Measurements from ENCODE around the gene HLA-DMA. TPM values are rescaled to one million over a fixed set of nuclear protein-coding genes. Genes with fewer than 3 reads are reported as not detected.

Gene HLA-DMA
- total RNA-seq, 4 donors from 2014 or later, result 4.7 to 36.4 (median 12.6) TPM

GRCh38 chr6:32908897-32909296 lies 44.0 kb downstream of the HLA-DMA start:
- TF ChIP-seq CTCF (IDR thresholded peaks at IDR 0.05) (no peak), POLR2A (IDR thresholded peaks at IDR 0.05) (no peak)
- no peaks in the 10 kb centered on the region for H3K4me1 ChIP-seq
- no peak overlapping the region for H3K4me3 ChIP-seq
- peaks cover 0 to 29% (median 0%) of the 10 kb centered on the region in 4 donors for H3K27me3 ChIP-seq
- no peak for DNase-seq
- no peak overlapping the region for H3K27ac ChIP-seq
- H3K9me3 ChIP-seq, result no peaks in the 10 kb centered on the region
- intact Hi-C loops (cut with DNase I), result no loop called here
- WGBS, 2 donors, result 69 to 72% methylated on average over 2 of the region's 2 CpGs
- H3K36me3 ChIP-seq, result no peaks in the 10 kb centered on the region

GRCh38 chr6:32906539-32906938 lies 46.4 kb downstream of the HLA-DMA start:
- Histone ChIP-seq H3K27ac (no peak overlapping the region), H3K27me3 (peaks cover 0 to 18% (median 0%) of the 10 kb centered on the region in 4 donors), H3K4me3 (no peak overlapping the region), H3K4me1 (no peaks in the 10 kb centered on the region), H3K9me3 (no peaks in the 10 kb centered on the region), H3K36me3 (no peaks in the 10 kb centered on the region)
- intact Hi-C loops (cut with DNase I), result no loop called here
- DNase-seq, result no peak
- no peak for TF ChIP-seq CTCF (IDR thresholded peaks at IDR 0.05)
- TF ChIP-seq POLR2A (IDR thresholded peaks at IDR 0.05), result no peak
- 52 to 55% methylated on average over 1 of the region's 1 CpG for WGBS, 2 donors

- Histone ChIP-seq H3K27me3 (peaks cover 0 to 9% (median 0%) of the 10 kb centered on the region in 4 donors), H3K9me3 (no peaks in the 10 kb centered on the region), H3K36me3 (peaks cover 0 to 6% (median 0%) of the 10 kb centered on the region in 3 donors), H3K4me1 (no peaks in the 10 kb centered on the region), H3K27ac (no peak overlapping the region), H3K4me3 (no peak overlapping the region)
- TF ChIP-seq POLR2A (IDR thresholded peaks at IDR 0.05) (no peak), CTCF (IDR thresholded peaks at IDR 0.05) (no peak)
- no peak for DNase-seq
- intact Hi-C loops (cut with DNase I), result no loop called here
- 57 to 65% methylated on average over 2 of the region's 2 CpGs for WGBS, 2 donors
Observed at GRCh38 chr6:32905078-32905477, 47.8 kb downstream of the HLA-DMA start.

GRCh38 chr6:32903952-32904351 lies 48.9 kb downstream of the HLA-DMA start:
- H3K4me3 ChIP-seq, result no peak overlapping the region
- H3K36me3 ChIP-seq, result peaks cover 0 to 6% (median 0%) of the 10 kb centered on the region in 3 donors
- DNase-seq, result no peak
- intact Hi-C loops (cut with DNase I), result no loop called here
- no peak for TF ChIP-seq POLR2A (IDR thresholded peaks at IDR 0.05)
- TF ChIP-seq CTCF (IDR thresholded peaks at IDR 0.05), result no peak
- H3K4me1 ChIP-seq, result no peaks in the 10 kb centered on the region
- H3K27ac ChIP-seq, result no peak overlapping the region
- no peaks in the 10 kb centered on the region for H3K9me3 ChIP-seq
- H3K27me3 ChIP-seq, result peaks cover 0 to 9% (median 0%) of the 10 kb centered on the region in 4 donors

Other genes starting within 250 kb of the HLA-DMA start
- gene HLA-DQA2, start 211.7 kb downstream of the HLA-DMA start, total RNA-seq, result 1 to 10 TPM in 1 of 4 donors, under 1 TPM in 2, not detected in 1; 0.38 to 2.3 (median 0.91) TPM
- gene HLA-DQB2, start 189.6 kb downstream of the HLA-DMA start, total RNA-seq, result 1 to 10 TPM in 3 of 4 donors, not detected in 1; 1.7 to 7.8 (median 4.7) TPM
- gene HLA-DOB, start 136.1 kb downstream of the HLA-DMA start, total RNA-seq, result 1 to 10 TPM in 1 of 4 donors, under 1 TPM in 3; 0.34 to 3.6 (median 0.74) TPM
- 10 to 100 TPM; 25.4 to 28.3 (median 26.7) TPM for gene TAP2, start 114.4 kb downstream of the HLA-DMA start, total RNA-seq
- gene PSMB8, start 109.0 kb downstream of the HLA-DMA start, total RNA-seq, result 100 to 1,000 TPM in 1 of 4 donors, 10 to 100 TPM in 3; 21.6 to 135 (median 42.2) TPM
- gene TAP1, start 99.4 kb downstream of the HLA-DMA start, total RNA-seq, result 10 to 100 TPM; 31.7 to 95.5 (median 40.3) TPM
- 10 to 100 TPM in 2 of 4 donors, 1 to 10 TPM in 2; 5.2 to 93.7 (median 12.0) TPM for gene PSMB9, start 98.9 kb downstream of the HLA-DMA start, total RNA-seq
- 10 to 100 TPM in 2 of 4 donors, 1 to 10 TPM in 2; 3.4 to 24.8 (median 9.2) TPM for gene HLA-DMB, start 12.1 kb downstream of the HLA-DMA start, total RNA-seq
- 100 to 1,000 TPM; 110 to 152 (median 132) TPM for gene BRD2, start 15.5 kb upstream of the HLA-DMA start, total RNA-seq
- 1 to 10 TPM in 2 of 4 donors, under 1 TPM in 2; 0.61 to 9.7 (median 1.6) TPM for gene HLA-DOA, start 56.5 kb upstream of the HLA-DMA start, total RNA-seq
- 100 to 1,000 TPM in 1 of 4 donors, 10 to 100 TPM in 1, 1 to 10 TPM in 2; 6.2 to 114 (median 48.2) TPM for gene HLA-DPA1, start 120.6 kb upstream of the HLA-DMA start, total RNA-seq
- gene HLA-DPB1, start 122.9 kb upstream of the HLA-DMA start, total RNA-seq, result 10 to 100 TPM in 2 of 4 donors, 1 to 10 TPM in 2; 3.2 to 96.9 (median 45.3) TPM
- under 1 TPM; 0.23 to 0.61 (median 0.41) TPM for gene COL11A2, start 239.4 kb upstream of the HLA-DMA start, total RNA-seq
- gene RXRB, start 247.6 kb upstream of the HLA-DMA start, total RNA-seq, result 10 to 100 TPM; 13.9 to 26.7 (median 16.7) TPM
- 10 to 100 TPM; 43.1 to 72.4 (median 62.4) TPM for gene SLC39A7, start 247.8 kb upstream of the HLA-DMA start, total RNA-seq